ENCODE measurements around the gene TBP.
A peak's percentile ranks its signal among the peaks of the same experiment; 100 is the strongest.
"Not testable (repeated sequence)": the region's sequence is repeated elsewhere in the genome, so short reads cannot be mapped to it uniquely, and the experiment has no call there.

Gene TBP

DNA sequence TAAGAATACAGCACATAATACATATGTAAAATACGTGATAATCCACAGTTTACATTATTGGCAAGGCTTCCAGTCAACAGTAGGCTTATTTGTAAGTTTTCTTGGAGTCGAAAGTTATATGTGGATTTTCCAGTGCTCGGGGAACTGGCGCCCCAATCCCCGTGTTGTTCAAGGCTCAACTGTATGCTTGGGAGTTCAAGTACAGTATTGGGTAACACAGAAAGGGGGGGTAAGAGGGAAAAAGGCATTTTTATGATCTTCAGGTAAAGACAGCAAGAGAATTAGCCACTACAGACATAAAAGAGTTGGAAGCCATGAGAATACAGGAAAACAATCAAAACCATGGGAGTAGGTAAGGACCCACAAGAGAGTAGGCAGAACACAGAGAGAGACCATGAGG, 17.5 kb upstream of the TBP start:
- DNase-seq: no peak

DNA sequence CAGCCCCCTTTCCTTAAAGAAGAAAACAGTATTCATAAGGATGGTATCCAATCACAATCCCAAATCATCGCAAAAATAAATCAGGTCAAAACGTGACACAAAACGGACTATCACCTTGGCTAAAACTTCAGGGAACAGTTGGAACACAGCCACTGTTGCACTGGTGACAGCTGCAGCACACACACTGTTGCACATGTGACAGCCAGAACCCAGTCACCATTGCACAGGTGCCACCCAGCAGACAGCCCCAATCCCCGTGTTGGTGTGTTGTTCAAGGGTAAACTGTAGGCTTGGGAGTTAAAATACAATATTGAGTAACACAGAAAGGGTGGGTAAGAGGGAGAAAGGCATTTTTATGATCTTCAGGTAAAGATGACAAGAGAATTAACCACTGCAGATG, 16.8 kb upstream of the TBP start:
- DNase-seq: no peak

GRCh38 chr6:170542031-170542719, 12.0 kb upstream of the TBP start:
- DNase-seq: no peak

GRCh38 chr6:170545405-170545804, 8.8 kb upstream of the TBP start:
- no peak for DNase-seq

GRCh38 chr6:170552765-170553533, 1.2 kb upstream of the TBP start, which contains the start of gene PSMB1:
TSS of gene PSMB1 (minus strand) at chr6:170553307. CDS start at chr6:170553242, 65 bp downstream.
- DNase-seq: peak; percentile 82

GRCh38 chr6:170553534-170554012, 596 bp upstream of the TBP start:
- no peak for DNase-seq

- DNase-seq: no peak
Measured at GRCh38 chr6:170554796-170555137, 598 bp downstream of the TBP start.

DNA sequence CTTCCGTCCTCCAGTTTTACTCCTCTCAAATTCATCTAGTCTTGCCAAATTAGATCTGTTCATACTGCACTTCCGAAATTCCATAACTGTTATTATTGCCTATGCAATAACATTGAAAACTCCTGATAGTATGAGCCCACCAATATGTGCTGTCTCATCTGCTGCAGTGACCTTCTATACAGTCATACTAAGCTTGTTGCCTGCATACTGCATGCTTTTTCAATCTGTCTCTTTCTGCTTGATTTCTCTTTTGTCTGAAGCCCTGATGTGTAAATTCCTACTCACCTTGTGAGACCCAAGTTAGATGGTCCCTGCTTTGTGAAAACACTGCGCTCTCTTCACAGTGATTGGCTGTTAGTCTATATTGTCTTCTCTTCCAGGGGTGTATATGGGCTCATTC, 1.1 kb downstream of the TBP start:
- no peak for DNase-seq

DNA sequence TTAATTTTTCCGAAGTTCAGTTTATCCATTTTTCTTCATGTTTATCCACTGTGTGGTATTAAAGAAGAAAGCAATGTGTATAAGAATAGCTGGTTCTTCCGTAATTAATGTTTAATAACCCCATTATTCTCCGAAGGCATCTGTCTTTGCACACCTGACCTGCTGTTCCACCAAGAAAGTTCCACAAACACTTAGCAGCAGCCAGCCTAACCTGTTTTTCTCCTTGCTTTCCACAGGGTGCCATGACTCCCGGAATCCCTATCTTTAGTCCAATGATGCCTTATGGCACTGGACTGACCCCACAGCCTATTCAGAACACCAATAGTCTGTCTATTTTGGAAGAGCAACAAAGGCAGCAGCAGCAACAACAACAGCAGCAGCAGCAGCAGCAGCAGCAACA, 7.4 kb downstream of the TBP start:
- no peak for DNase-seq

GRCh38 chr6:170564936-170565530, 10.9 kb downstream of the TBP start:
- no peak for DNase-seq

DNA sequence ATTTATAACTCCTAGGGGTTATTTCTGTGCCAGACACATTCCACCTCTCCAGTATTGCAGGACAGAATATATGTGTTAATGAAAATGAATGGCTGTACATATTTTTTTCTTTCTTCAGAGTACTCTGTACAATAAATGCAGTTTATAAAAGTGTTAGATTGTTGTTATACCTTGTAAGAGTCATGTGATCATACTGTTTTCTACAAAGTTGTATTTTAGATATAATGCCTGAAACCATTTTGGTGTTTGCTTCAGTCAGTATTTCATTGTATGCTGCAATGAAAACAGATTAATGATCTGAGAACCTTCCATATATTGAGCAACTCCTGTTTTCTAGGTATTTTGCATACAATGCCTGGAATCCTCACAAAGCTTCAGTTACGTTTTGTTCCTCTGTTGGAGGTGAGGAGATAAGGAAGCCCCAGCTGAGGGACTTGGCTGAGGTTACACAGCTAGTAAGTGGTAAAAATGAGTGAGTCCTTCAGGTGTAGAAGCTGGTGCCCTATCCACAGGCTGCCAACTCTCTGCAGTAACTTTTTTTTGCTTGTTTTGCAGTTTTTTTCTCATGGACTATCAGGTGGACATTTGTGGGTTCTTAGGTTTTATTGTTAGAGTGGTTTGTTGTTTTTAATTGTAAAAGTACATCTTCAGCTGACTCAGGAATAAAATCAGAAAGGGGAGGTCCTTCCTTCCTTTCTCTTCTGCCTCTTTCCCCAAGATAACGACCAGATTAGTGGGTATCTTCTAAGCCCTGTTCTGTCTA, 18.7 kb downstream of the TBP start:
- no peak for DNase-seq

GRCh38 chr6:170575250-170575649, 21.1 kb downstream of the TBP start:
- no peak for DNase-seq

- no peak for DNase-seq
Measured at GRCh38 chr6:170578909-170579308, 24.7 kb downstream of the TBP start.

DNA sequence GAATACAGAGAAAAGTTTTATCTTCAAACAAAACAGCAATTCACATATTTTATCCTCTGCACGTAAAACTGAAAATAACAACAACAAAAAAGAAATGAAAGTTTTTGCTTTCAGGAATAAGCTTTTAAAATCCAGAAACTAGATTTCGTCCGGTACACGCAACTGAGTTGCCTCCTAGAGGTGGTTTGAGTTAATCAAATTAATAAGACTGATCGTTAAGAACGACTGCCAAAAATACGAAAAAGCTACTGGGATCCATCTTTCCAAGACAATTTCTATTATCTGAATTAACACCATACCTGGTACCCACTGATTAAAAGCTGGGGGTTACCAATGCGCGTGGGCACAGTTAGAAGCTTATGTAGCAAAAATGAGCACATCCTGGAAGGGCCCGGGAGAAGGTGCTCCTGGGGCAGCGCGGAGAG, 29.6 kb downstream of the TBP start:
- DNase-seq: no peak

GRCh38 chr6:170584181-170584953, 30.2 kb downstream of the TBP start, which contains the start of gene PDCD2:
TSS of gene PDCD2 (minus strand) at chr6:170584637. CDS start at chr6:170584581, 56 bp downstream.
- peak; percentile 91 for DNase-seq

DNA sequence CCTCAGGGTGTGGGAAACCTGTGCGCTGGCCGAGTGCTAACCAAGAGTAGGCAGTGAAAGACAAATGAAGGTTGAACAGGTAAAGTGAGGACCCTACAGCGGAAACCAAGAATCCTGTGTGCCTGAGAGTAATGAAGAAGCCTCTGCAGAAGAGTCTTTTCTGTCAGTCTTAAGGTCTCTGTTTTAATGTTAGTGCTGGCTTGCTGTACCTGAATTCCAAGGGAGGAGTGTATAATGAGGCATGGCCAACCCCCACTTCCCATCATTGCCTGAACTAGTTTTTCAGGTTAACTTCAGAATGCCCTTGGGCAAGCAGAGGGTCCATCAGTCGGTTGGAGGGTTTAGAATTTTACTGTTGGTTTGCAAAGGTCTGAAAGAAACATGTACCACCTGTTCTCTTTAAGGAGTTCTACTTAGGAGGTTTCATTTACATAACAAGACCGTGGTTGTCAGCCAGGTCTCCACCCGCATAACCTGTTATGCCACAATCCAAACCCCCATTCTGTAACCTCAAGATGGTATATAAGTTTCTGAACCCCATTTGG, 30.9 kb downstream of the TBP start:
- DNase-seq: no peak

DNA sequence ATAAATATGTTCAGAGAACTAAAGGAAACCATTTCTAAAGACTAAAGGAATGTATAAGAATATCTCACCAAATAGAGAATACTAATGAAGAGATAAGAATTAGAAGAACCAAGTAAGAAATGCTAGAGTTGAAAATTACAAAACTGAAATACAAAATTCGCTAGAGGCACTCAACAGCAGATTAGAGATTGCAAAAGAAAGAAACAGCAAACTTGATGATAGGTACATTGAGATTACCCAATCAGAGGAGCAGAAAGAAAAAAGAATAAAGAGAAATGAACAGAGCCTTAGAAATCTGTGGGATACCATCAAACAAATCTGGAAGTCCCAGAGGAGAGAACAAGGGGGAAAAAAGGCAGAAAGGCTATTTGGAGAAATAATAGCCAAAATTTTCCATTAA, 36.6 kb downstream of the TBP start:
- DNase-seq: no peak

DNA sequence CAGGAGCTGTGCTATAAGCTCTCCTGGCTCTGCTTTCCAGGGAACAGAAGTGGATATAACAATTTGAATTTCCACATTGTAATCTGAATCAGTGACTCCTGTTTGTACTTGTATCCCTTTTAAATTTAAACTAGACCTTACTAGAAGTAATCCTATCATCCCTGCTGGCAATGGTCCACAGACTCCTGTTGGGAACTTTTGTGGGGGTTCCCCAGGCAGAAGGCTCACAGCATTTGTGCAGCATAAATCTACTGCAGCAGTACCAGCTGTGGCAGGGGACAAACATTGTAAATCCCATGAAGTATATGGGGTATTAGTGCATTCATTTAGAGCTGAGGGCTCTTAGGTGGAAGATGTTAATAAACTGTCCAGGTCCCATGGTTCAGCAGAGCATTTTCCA, 42.3 kb downstream of the TBP start:
- no peak for DNase-seq

DNA sequence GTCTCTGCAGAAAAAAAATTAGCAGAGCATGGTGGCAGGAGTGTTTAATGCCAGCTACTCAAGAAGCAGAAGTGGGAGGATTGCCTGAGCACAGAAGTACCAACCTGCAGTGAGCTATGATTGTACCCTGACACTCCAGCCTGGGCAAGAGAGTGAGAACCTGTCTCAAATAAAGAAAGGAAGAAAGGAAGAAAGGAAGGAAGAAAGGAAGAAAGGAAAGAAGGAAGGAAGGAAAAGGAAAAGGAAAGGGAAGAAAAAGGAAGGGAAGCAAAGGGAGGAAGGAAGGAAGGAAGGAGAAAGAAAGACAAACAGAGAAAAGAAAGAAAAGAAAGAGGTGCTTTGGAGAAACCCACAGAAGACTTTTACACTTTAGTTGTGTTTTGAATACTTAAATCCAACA, 43.1 kb downstream of the TBP start:
- no peak for DNase-seq

GRCh38 chr6:170605574-170606259, 51.5 kb downstream of the TBP start:
- DNase-seq: no peak

GRCh38 chr6:170609225-170609624, 55.1 kb downstream of the TBP start:
- not testable (repeated sequence) for DNase-seq

Measured in stimulated activated CD4-positive, alpha-beta T cell treated with anti-CD3 and anti-CD28 coated beads, Interleukin-4, amount 100 ng/mL, for 1 hour (primary cell).